ENCODE measurements around the gene ATP2A3. TPM values are rescaled to one million over a fixed set of nuclear protein-coding genes. Genes with fewer than 3 reads are reported as not detected.

The ATP2A3 gene
- total RNA-seq, 4 donors from 2014 or later, result 78.6 to 231 (median 112) TPM

DNA sequence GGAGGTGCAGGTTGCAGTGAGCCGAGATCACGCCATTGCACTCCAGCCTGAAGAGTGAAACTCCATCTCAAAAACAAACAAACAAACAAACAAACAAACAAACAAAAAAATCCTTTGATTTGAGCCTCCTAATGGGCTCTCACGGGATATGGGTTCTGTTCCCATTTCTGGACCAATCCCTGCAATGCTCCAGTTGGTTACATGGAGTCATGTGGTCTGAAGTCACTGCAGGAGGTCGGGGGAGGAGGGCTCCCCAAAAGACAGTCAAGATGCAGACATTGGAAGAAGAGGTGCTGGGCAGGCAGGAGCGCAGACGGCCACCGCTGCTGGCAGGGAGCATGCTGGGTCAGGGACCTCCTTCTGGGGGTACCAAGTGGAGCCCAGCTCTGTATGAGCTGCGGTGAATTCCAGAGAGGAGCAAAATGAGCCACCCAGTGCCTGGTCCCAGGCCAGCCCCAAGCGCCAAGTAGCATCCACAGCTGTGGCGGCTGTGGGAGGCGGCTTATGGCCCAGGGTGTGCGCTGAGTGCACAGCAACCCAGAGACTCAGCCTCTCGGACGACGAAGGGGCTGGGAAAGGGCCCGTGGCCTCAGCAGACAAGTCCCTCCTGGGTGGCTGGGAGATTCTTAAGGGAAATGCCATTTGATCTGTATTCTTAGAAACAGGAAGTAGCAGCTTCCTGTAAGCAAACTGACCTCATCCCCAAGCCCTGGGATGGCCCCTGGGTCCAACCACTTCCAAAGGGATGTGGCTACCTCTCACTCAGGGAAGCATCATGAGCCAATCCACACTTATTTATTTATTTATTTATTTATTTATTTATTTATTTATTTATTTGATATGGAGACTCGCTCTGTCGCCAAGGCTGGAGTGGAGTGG is 19.6 kb upstream of the ATP2A3 start:
- peak overlapping the region in 2 of 4 donors; percentile 32 to 47 for H3K27ac ChIP-seq
- peak in 1 of 3 donors; percentile 47 for DNase-seq
- TF ChIP-seq POLR2A (IDR thresholded peaks at IDR 0.05), result no peak
- TF ChIP-seq, protein P1, sequence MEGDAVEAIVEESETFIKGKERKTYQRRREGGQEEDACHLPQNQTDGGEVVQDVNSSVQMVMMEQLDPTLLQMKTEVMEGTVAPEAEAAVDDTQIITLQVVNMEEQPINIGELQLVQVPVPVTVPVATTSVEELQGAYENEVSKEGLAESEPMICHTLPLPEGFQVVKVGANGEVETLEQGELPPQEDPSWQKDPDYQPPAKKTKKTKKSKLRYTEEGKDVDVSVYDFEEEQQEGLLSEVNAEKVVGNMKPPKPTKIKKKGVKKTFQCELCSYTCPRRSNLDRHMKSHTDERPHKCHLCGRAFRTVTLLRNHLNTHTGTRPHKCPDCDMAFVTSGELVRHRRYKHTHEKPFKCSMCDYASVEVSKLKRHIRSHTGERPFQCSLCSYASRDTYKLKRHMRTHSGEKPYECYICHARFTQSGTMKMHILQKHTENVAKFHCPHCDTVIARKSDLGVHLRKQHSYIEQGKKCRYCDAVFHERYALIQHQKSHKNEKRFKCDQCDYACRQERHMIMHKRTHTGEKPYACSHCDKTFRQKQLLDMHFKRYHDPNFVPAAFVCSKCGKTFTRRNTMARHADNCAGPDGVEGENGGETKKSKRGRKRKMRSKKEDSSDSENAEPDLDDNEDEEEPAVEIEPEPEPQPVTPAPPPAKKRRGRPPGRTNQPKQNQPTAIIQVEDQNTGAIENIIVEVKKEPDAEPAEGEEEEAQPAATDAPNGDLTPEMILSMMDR (IDR thresholded peaks at IDR 0.05), result no peak

DNA sequence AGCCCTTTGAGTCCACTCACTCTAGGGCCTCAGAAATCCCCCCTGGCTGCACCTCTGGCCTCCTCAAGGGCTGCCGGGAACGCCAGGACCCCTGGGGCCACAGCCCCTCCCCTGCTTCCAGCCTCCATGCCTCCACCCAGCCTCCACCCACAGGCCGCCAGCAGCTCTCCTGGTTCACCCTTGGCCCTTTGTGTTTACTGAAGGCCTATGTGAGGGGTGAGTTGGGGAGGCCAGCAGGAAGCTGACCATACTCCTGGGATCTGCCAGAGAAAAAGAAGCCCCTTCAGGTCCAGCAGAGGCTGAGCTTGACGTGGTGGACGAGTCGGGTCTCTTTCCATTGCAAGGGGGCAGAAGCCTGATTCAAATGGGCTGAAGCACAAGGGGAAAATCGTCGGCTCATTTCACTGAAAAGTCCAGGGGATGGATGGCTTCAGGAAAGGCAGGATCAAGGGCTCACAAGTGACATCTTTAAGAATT is 18.3 kb upstream of the ATP2A3 start:
- Histone ChIP-seq H3K9me3 (no peaks in the 10 kb centered on the region), H3K4me1 (peaks cover 0 to 18% (median 0%) of the 10 kb centered on the region in 4 donors), H3K4me3 (no peak overlapping the region), H3K36me3 (no peaks in the 10 kb centered on the region), H3K27me3 (no peaks in the 10 kb centered on the region), H3K27ac (no peak overlapping the region)
- TF ChIP-seq, protein P1 (IDR thresholded peaks at IDR 0.05), result no peak
- TF ChIP-seq POLR2A (IDR thresholded peaks at IDR 0.05), result no peak
- peak in 1 of 3 donors; percentile 43 for DNase-seq

More for the DNA sequence above, 19.6 kb upstream of the ATP2A3 start:
- Histone ChIP-seq H3K9me3 (no peaks in the 10 kb centered on the region), H3K36me3 (no peaks in the 10 kb centered on the region), H3K4me3 (no peak overlapping the region), H3K27me3 (no peaks in the 10 kb centered on the region), H3K4me1 (peaks cover 0 to 16% (median 0%) of the 10 kb centered on the region in 4 donors)

DNA sequence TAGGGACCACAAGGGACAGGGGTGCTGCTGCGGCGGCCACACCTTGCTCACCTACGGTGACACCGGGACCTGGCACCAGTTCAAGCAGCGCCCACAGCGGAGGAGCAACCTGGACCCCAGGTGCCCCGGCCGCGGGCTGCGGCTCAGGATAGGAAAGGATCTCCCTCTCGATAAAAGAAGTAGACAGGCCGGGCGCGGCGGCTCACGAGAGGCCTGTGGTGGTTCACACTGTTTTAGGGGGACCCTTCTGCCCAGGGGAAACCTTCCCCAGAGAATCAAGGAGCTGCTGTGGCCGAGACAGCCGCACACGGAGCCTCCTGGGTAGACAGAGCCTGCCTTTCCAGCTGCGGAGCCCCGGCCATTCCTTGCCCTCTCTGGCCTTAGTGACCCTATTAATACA is 17.9 kb upstream of the ATP2A3 start:
- Histone ChIP-seq H3K4me1 (peaks cover 0 to 19% (median 0%) of the 10 kb centered on the region in 4 donors), H3K36me3 (no peaks in the 10 kb centered on the region), H3K27me3 (no peaks in the 10 kb centered on the region), H3K27ac (no peak overlapping the region), H3K9me3 (no peaks in the 10 kb centered on the region), H3K4me3 (no peak overlapping the region)
- DNase-seq, result peak in 1 of 3 donors; percentile 34
- TF ChIP-seq POLR2A (IDR thresholded peaks at IDR 0.05), result no peak
- TF ChIP-seq, protein P1 (IDR thresholded peaks at IDR 0.05), result no peak

DNA sequence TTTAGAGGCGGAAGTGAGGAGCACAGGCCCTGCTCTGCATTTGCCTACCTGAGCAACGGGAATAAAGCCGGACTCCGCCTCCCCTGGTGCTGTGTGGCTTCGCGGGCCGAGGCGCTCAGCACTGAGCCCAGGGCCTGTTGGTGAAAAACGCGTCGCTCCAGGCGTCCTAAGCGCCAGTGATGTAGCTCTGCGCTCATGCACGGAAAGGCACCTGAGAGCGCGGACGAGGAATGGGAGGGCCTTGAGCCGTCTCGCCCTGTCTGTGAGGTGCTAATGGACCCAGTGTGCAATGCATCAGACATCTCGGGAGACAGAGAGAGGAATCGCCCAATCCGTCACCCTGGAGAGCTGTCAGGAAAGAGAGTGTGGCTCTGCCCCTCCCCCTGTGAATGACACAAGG is 17.2 kb upstream of the ATP2A3 start:
- H3K4me1 ChIP-seq, result peaks cover 0 to 20% (median 0%) of the 10 kb centered on the region in 4 donors
- H3K36me3 ChIP-seq, result no peaks in the 10 kb centered on the region
- H3K27me3 ChIP-seq, result no peaks in the 10 kb centered on the region
- TF ChIP-seq, protein P1 (IDR thresholded peaks at IDR 0.05), result no peak
- no peak for TF ChIP-seq POLR2A (IDR thresholded peaks at IDR 0.05)
- H3K27ac ChIP-seq, result no peak overlapping the region
- no peaks in the 10 kb centered on the region for H3K9me3 ChIP-seq
- peak in 1 of 3 donors; percentile 11 for DNase-seq
- no peak overlapping the region for H3K4me3 ChIP-seq

DNA sequence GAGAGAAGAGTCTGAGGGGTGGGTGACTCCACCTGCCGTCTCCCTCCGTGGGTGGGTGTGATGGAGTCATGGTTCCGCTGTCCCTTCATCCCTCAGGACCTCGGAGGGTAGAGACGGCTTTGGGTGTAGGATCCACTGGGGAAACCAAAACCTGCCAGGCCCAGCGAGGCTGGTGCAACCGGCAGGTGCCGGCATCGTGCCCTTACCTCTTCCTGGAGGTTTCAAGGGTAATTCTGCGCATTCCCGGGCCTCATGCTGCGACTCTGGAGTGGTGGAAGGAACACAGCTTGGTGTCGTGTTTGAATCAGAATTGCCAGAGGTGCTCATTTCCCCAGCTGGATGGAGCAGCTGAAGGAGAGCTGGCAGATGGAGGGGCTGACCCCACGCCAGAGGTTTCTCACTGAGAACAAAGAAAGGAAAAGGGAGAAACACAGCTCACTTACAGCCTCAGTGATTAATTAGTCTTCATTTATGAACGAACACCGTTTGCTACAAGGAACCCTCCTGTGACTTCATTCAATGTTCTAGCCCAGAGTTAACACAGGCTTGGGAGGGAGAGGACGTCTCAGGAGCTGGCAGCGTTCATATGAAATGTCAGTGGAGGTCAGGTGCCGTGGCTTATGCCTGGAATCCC is 16.3 kb upstream of the ATP2A3 start:
- Histone ChIP-seq H3K36me3 (no peaks in the 10 kb centered on the region), H3K9me3 (no peaks in the 10 kb centered on the region), H3K4me1 (peaks cover 0 to 21% (median 0%) of the 10 kb centered on the region in 4 donors), H3K27me3 (no peaks in the 10 kb centered on the region), H3K27ac (no peak overlapping the region), H3K4me3 (no peak overlapping the region)
- DNase-seq, result peak in 1 of 3 donors; percentile 23
- TF ChIP-seq POLR2A (IDR thresholded peaks at IDR 0.05), result no peak
- TF ChIP-seq, protein P1 (IDR thresholded peaks at IDR 0.05), result no peak
